ENCODE results near the gene GSAP. TPM values are rescaled to one million over a fixed set of nuclear protein-coding genes. Genes with fewer than 3 reads are reported as not detected.

The GSAP gene
- total and polyA plus RNA-seq, 2 of the 4 experiments (the other 2 are of a cell fraction) = 1.6 to 1.8 TPM

- no peak overlapping the region for H3K18ac ChIP-seq (ENCODE audit: low read depth, low read length)
- no TSS peak for BruUV-seq (replicated peaks)
- no peak overlapping the region for H3K56ac ChIP-seq (ENCODE audit: extremely low read depth, insufficient read depth, low read length)
- no peak overlapping the region for H2AK5ac ChIP-seq (ENCODE audit: low read depth, low read length)
- H2BK15ac ChIP-seq (ENCODE audit: low read depth, low read length) = no peak overlapping the region
- H3K4me2 ChIP-seq (ENCODE audit: low read depth, low read length) = no peak overlapping the region
- no peak overlapping the region for H3K4me3 ChIP-seq (ENCODE audit: insufficient read depth, low read depth, low read length)
- no peak overlapping the region for H2BK5ac ChIP-seq (ENCODE audit: low read depth, low read length, poor library complexity, severe bottlenecking)
- no peaks in the 10 kb centered on the region for H4K20me1 ChIP-seq (ENCODE audit: insufficient read depth, low read length)
- H4K5ac ChIP-seq (ENCODE audit: low read depth, low read length) = no peak overlapping the region
- H3K4ac ChIP-seq (ENCODE audit: low read depth, low read length) = no peak overlapping the region
- no peak overlapping the region for H4K8ac ChIP-seq (ENCODE audit: low read depth in 2 of 2, low read length in 2 of 2)
- WGBS, 2 experiments (ENCODE audit: extremely low coverage in 2 of 2, insufficient read length in 1 of 2) = no CpG with 5 or more reads among the region's 1 CpG
- no peak overlapping the region for H4K91ac ChIP-seq (ENCODE audit: insufficient read depth, low read depth, low read length)
- no peak overlapping the region for H3K27ac ChIP-seq (ENCODE audit: insufficient read depth, low read length)
- no peaks in the 10 kb centered on the region for H3K79me1 ChIP-seq (ENCODE audit: low read depth in 1 of 2, low read length in 2 of 2)
- ChIA-PET CTCF (no interaction called here), POLR2A (ENCODE audit: unreplicated experiment) (no interaction called here)
- H3K36me3 ChIP-seq (ENCODE audit: control insufficient read depth, insufficient read depth, low read length) = no peaks in the 10 kb centered on the region
- dilution Hi-C loops (cut with HindIII; ENCODE audit: low sequenced_read_pairs, unreplicated experiment) (no loop called here), in situ Hi-C loops (cut with MboI; ENCODE audit: low sequenced_read_pairs) (no loop called here), intact Hi-C loops (cut with micrococcal nuclease) (no loop called here)
- no peak overlapping the region for H2AK9ac ChIP-seq (replicated peaks; ENCODE audit: low read depth, low read length, poor library complexity)
- DNase-seq (no peak), ATAC-seq (ENCODE audit: low read depth) (no peak)
- H2AFZ ChIP-seq (replicated peaks; ENCODE audit: low read length, poor library complexity) = no peak overlapping the region
- H3K9me3 ChIP-seq (ENCODE audit: control insufficient read depth, insufficient read depth, low read length) = no peaks in the 10 kb centered on the region
- no peak for TF ChIP-seq CHD1 (IDR thresholded peaks at IDR 0.05; ENCODE audit: low read depth, low read length)
- TF ChIP-seq MAZ (IDR thresholded peaks at IDR 0.05; ENCODE audit: borderline replicate concordance, low read depth, low read length) = no peak
- no peak for TF ChIP-seq BHLHE40 (IDR thresholded peaks at IDR 0.05; ENCODE audit: low read depth, low read length)
- no peak for TF ChIP-seq RCOR1 (IDR thresholded peaks at IDR 0.05; ENCODE audit: insufficient replicate concordance, low read length)
- TF ChIP-seq NFE2L2 (IDR thresholded peaks at IDR 0.05; ENCODE audit: low read depth, low read length) = no peak
- no peak for TF ChIP-seq RAD21 (IDR thresholded peaks at IDR 0.05; ENCODE audit: low read length)
- TF ChIP-seq MXI1 (IDR thresholded peaks at IDR 0.05; ENCODE audit: borderline replicate concordance, low read depth, low read length) = no peak
- no peak for TF ChIP-seq FOS (IDR thresholded peaks at IDR 0.05; ENCODE audit: low read depth, low read length)
- no peak for TF ChIP-seq CEBPB (IDR thresholded peaks at IDR 0.05; ENCODE audit: low read depth, low read length)
- TF ChIP-seq CTCF (conservative IDR thresholded peaks at IDR 0.05; ENCODE audit: low read depth, low read length) = no peak
- no peak for TF ChIP-seq POLR2A (IDR thresholded peaks at IDR 0.05; ENCODE audit: low read depth, low read length)
- TF ChIP-seq RFX5 (IDR thresholded peaks at IDR 0.05; ENCODE audit: low read depth, low read length) = no peak
- no peak for TF ChIP-seq ELK1 (IDR thresholded peaks at IDR 0.05; ENCODE audit: borderline replicate concordance, low read depth, low read length)
- no peak for TF ChIP-seq MAFK (IDR thresholded peaks at IDR 0.05; ENCODE audit: low read depth, low read length)
- no peak for TF ChIP-seq USF2 (IDR thresholded peaks at IDR 0.05; ENCODE audit: low read depth, low read length)
- H3K9me1 ChIP-seq (ENCODE audit: insufficient read depth, low read length) = 0 out of 2 replicates have a peak, but pooled peaks cover 2% of the 10 kb centered on the region
- H2BK20ac ChIP-seq (ENCODE audit: low read depth, low read length) = no peak overlapping the region
- no peaks in the 10 kb centered on the region for H3K27me3 ChIP-seq (ENCODE audit: control insufficient read depth, insufficient read depth, low read length)
- H3K4me1 ChIP-seq (ENCODE audit: control insufficient read depth, insufficient read depth, low read length) = no peaks in the 10 kb centered on the region
- H3K23ac ChIP-seq (ENCODE audit: low read depth, low read length) = peak overlapping the region; percentile 32; the same call in 1 of the 2 replicates
- H2BK120ac ChIP-seq (ENCODE audit: low read depth, low read length) = no peak overlapping the region
- no peak overlapping the region for H3K14ac ChIP-seq (replicated peaks; ENCODE audit: low read depth, low read length)
- no peak overlapping the region for H3K9ac ChIP-seq (ENCODE audit: low read depth, low read length)
Observed at GRCh38 chr7:77402818-77403217, 13.3 kb downstream of the GSAP start.

Data from IMR-90 (cell line).